Astrocyte of the cerebellum (primary cell): ENCODE data around the gene ZBTB37.
"Not testable (repeated sequence)": the region's sequence is repeated elsewhere in the genome, so short reads cannot be mapped to it uniquely, and the experiment has no call there.

Experiments
- DNase-seq: peaks from one replicate; pipeline ENCODE4 v3.0.0-alpha.2; 2011; ENCODE audit warnings: low read depth
- H3K4me3 ChIP-seq: 2 replicates; pipeline ENCODE4 v1.5.1; 2011; ENCODE audit warnings: mild to moderate bottlenecking, low read depth, low read length, moderate library complexity
- CTCF ChIP-seq: IDR thresholded peaks from 2 replicates; pipeline ENCODE4 v1.5.1; 2012; ENCODE audit warnings: low read length, low read depth, moderate library complexity, mild to moderate bottlenecking; ENCODE audit errors: missing control alignments
- in situ Hi-C: cut with HindIII; loops from 2 replicates; pipeline ENCODE4 v1.10.0; 2017; ENCODE audit warnings: low sequenced_read_pairs

ZBTB37 gene

DNA sequence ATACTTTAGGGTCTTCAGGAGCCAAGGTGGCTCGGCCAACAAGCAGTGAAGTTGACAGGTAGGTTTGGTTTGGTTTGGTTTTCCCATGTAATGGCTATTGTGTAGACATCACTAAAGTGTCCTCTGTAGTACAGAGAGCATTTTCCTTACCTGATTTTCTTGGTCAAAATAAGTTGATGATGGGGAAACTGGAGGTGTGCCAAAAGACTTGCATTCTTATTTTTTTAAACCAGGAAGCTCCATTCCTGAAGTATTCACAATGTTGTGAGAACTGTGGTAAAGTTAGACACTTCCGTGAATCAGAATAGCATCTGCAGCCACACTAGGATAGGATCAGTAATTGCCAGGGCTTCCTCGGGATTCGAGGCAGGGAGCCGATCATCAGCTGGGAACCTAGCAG is 2.9 kb downstream of the ZBTB37 start:
- no peak overlapping the region for H3K4me3 ChIP-seq
- in situ Hi-C loops: no loop called here
- no peak for DNase-seq
- TF ChIP-seq CTCF: no peak

DNA sequence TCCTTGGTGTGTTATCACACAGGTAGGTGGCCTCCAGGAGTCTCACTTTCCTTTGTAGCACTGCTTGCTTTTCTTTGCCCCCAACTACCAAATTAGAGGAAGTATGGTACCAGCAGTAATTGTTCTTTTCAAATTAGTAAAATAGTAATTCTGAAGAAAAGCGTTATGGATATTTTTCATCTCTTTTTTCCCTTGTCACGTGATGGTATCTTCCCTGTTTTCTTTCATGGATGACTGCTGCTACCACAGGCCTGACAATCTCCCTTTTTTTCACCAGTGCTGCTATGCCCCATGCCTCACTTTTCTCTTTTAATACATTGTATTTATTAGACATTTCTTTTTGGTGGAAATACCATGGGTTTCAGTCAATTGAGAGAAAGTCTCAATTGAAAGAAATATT is 3.3 kb downstream of the ZBTB37 start:
- no peak for DNase-seq
- in situ Hi-C loops: no loop called here
- H3K4me3 ChIP-seq: no peak overlapping the region
- TF ChIP-seq CTCF: no peak

GRCh38 chr1:173876732-173877131 is 8.6 kb downstream of the ZBTB37 start:
- DNase-seq: no peak
- H3K4me3 ChIP-seq: no peak overlapping the region
- no peak for TF ChIP-seq CTCF
- in situ Hi-C loops: no loop called here

- no peak for DNase-seq
- in situ Hi-C loops: no loop called here
- TF ChIP-seq CTCF: no peak
- no peak overlapping the region for H3K4me3 ChIP-seq
These were observed 10.1 kb downstream of the ZBTB37 start for GRCh38 chr1:173878251-173878650.

- DNase-seq, H3K4me3 ChIP-seq, in situ Hi-C loops: not testable (repeated sequence)
These were observed 12.9 kb downstream of the ZBTB37 start for GRCh38 chr1:173881117-173881516.

- no peak for TF ChIP-seq CTCF
- no peak overlapping the region for H3K4me3 ChIP-seq
- no peak for DNase-seq
- in situ Hi-C loops: no loop called here
These were observed 16.5 kb downstream of the ZBTB37 start for GRCh38 chr1:173884701-173885100.

DNA sequence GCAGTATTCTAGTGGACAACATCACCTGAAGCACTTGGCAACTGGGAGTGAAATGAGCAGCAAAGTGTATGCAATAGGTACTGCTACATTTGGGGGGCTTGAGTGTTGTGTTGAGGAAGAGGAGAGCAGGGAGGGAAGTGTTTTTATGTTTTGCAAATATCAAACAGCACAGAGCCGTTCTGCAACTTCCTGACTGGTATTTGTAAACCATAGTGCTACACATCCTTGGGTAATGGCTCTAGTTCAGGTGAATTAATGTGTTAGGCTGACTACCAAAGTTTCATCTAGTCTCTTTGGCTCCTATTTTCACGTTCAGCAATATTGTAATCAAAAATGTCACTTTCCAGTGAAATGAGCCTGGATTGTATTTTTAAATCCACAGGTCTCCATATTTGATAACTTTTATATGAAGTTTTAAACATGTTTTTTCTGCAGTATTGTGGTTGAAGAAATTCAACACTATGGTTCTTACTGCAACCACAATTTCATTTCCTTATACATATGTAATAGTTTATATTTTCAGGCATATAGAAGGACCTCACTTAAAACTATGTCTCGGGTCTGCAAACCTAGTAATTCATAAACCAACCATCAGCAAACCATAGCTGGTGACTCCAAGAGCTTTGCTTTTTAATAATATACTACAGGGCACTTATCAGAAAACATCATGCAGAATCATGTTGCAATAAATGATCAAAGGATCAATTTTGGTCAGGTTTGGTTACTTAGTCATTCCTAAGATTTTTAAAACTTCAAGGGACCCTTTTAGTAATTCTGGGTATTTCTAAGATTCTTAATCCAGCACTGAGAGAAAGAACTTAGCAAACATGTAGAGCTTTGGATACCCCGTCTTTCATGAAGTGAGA is 18.8 kb downstream of the ZBTB37 start:
- H3K4me3 ChIP-seq: no peak overlapping the region
- in situ Hi-C loops: no loop called here
- DNase-seq: no peak
- no peak for TF ChIP-seq CTCF
